Endothelial cell of umbilical vein (primary cell): Measurements from ENCODE around the gene MMP21. TPM values are rescaled to one million over a fixed set of nuclear protein-coding genes. Genes with fewer than 3 reads are reported as not detected.

Experiments
- BruUV-seq: library from RNA; stranded (reverse); fragments of 400-500 nt; replicated peaks from 2 replicates; lab custom pipeline; 2021; lab: Mats Ljungman, UMichigan
- CTCF ChIA-PET: fragments of 300-600, 350-600 bp; sonication (Branson Sonifier 250); formaldehyde crosslinking; loops from one replicate; lab custom pipeline; 2021; ENCODE audit warnings: antibody characterized with exemption, inconsistent platforms; lab: Charles Lee
- POLR2A ChIA-PET: fragments of 300-600, 350-600 bp; sonication (Branson Sonifier 250); formaldehyde crosslinking; loops from one replicate; lab custom pipeline; 2021; ENCODE audit warnings: antibody characterized with exemption, inconsistent platforms; lab: Charles Lee
- DNase-seq: peaks from one replicate; pipeline ENCODE4 v3.0.0-alpha.2; 2011; ENCODE audit warnings: low read depth, low spot score
- FAIRE-seq: peaks from 2 replicates; lab custom pipeline; 2011; peaks lifted over from hg19 to GRCh38; lab: Jason Lieb, UNC
- H2AFZ ChIP-seq: 2 replicates; pipeline ENCODE4 v1.6.0; 2012; ENCODE audit warnings: low read depth, low read length, control low read depth, inconsistent platforms
- H3K27ac ChIP-seq: 2 replicates; pipeline ENCODE4 v1.5.1; 2011; ENCODE audit warnings: low read depth, mild to moderate bottlenecking, control low read depth, low read length, moderate library complexity; ENCODE audit not compliant: insufficient read depth
- H3K27me3 ChIP-seq, 2 experiments: 2 replicates each; pipeline versions ENCODE4 v1.6.0 to v1.6.1; 2011; ENCODE audit warnings: low read length in 2 of 2, mixed read lengths in 1 of 2; ENCODE audit not compliant: control insufficient read depth in 2 of 2, insufficient read depth in 2 of 2
- H3K36me3 ChIP-seq, 2 experiments: 2 replicates in 1 of 2; 3 replicates in 1 of 2; pipeline ENCODE4 v1.5.1; 2011; ENCODE audit warnings: low read length in 2 of 2, mild to moderate bottlenecking in 1 of 2, moderate library complexity in 1 of 2; ENCODE audit not compliant: control insufficient read depth in 2 of 2, insufficient read depth in 2 of 2; ENCODE audit errors: extremely low read depth in 1 of 2
- H3K4me1 ChIP-seq: 3 replicates; pipeline ENCODE4 v1.5.1; 2011; ENCODE audit warnings: mild to moderate bottlenecking, low read length; ENCODE audit not compliant: control insufficient read depth, insufficient read depth; ENCODE audit errors: extremely low read depth
- H3K4me2 ChIP-seq: 2 replicates; pipeline ENCODE4 v1.6.1; 2011; ENCODE audit warnings: low read length, control low read depth, mixed read lengths; ENCODE audit not compliant: insufficient read depth
- H3K4me3 ChIP-seq, 3 experiments: fragments of 200-600 bp in 1 of 3; sonication (generic), shearing (Covaris generic) in 1 of 3; replicated peaks in 1 of 3; 2 replicates each; pipeline ENCODE4 v1.5.1; 2011 to 2016; ENCODE audit warnings: control low read depth in 3 of 3, low read length in 3 of 3, mild to moderate bottlenecking in 2 of 3, inconsistent platforms in 1 of 3, low read depth in 1 of 3, moderate library complexity in 1 of 3; ENCODE audit not compliant: insufficient read depth in 1 of 3
- H3K79me2 ChIP-seq: 2 replicates; pipeline ENCODE4 v1.6.0; 2012; ENCODE audit warnings: low read length, inconsistent platforms; ENCODE audit not compliant: control insufficient read depth, insufficient read depth
- H3K9ac ChIP-seq: replicated peaks from 2 replicates; pipeline ENCODE3; 2011; ENCODE audit warnings: low read length, control low read depth; ENCODE audit not compliant: insufficient read depth; ENCODE audit errors: extremely low read depth
- H3K9me1 ChIP-seq: replicated peaks from 3 replicates; pipeline ENCODE4 v1.6.0; 2011; ENCODE audit warnings: mild to moderate bottlenecking, low read length; ENCODE audit not compliant: control insufficient read depth, insufficient read depth; ENCODE audit errors: extremely low read depth
- H3K9me3 ChIP-seq: replicated peaks from 2 replicates; pipeline ENCODE4 v1.5.1; 2012; ENCODE audit warnings: low read length, inconsistent platforms; ENCODE audit not compliant: control insufficient read depth, insufficient read depth
- H4K20me1 ChIP-seq: replicated peaks from 2 replicates; pipeline ENCODE3; 2011; ENCODE audit warnings: mild to moderate bottlenecking, low read length; ENCODE audit not compliant: control insufficient read depth, insufficient read depth; ENCODE audit errors: extremely low read depth
- CTCF ChIP-seq, 2 donors: IDR thresholded peaks; 1 replicate in 1 of 2; 2 replicates in 1 of 2; pipeline ENCODE4 v1.5.1; 2011; ENCODE audit warnings: low read length in 2 of 2, mild to moderate bottlenecking in 2 of 2, moderate library complexity in 2 of 2, control low read depth in 1 of 2, inconsistent platforms in 1 of 2, low read depth in 1 of 2; ENCODE audit not compliant: insufficient read depth in 1 of 2; ENCODE audit errors: extremely low read depth in 1 of 2
- EZH2 ChIP-seq: IDR thresholded peaks from 2 replicates; pipeline ENCODE4 v1.6.1; 2012; ENCODE audit warnings: borderline replicate concordance, low read depth, mild to moderate bottlenecking, moderate library complexity, low read length, inconsistent platforms; ENCODE audit not compliant: severe bottlenecking
- FOS ChIP-seq: IDR thresholded peaks from 2 replicates; pipeline ENCODE4 v1.6.1; 2011; ENCODE audit warnings: mild to moderate bottlenecking, low read length, moderate library complexity, borderline replicate concordance; ENCODE audit not compliant: insufficient read depth
- GATA2 ChIP-seq: IDR thresholded peaks from 2 replicates; pipeline ENCODE4 v1.7.0; 2011; ENCODE audit warnings: low read depth, mild to moderate bottlenecking, moderate library complexity, mixed read lengths, low read length; ENCODE audit not compliant: insufficient read length, insufficient read depth
- JUN ChIP-seq: IDR thresholded peaks from 2 replicates; pipeline ENCODE4 v1.6.1; 2011; ENCODE audit warnings: borderline replicate concordance, low read depth; ENCODE audit not compliant: insufficient read length, insufficient read depth
- MAX ChIP-seq: IDR thresholded peaks from 2 replicates; pipeline ENCODE4 v1.6.1; 2011; ENCODE audit not compliant: insufficient read depth, insufficient read length
- MYC ChIP-seq: IDR thresholded peaks from one replicate; pipeline ENCODE4 v1.6.1; 2011; ENCODE audit warnings: mild to moderate bottlenecking, low read depth, low read length
- POLR2A ChIP-seq: IDR thresholded peaks from 2 replicates; pipeline ENCODE4 v1.6.1; 2012; ENCODE audit warnings: low read depth, mild to moderate bottlenecking, control low read depth, low read length
- POLR2AphosphoS5 ChIP-seq: IDR thresholded peaks from 2 replicates; pipeline ENCODE4 v1.6.1; 2012; ENCODE audit warnings: low read depth, mild to moderate bottlenecking, control low read depth, low read length, moderate library complexity; ENCODE audit not compliant: insufficient read depth
- dilution Hi-C: fragments of 300-500 bp; cut with MboI; formaldehyde crosslinking; loops from one replicate; pipeline ENCODE4 v1.15.0; 2019; ENCODE audit warnings: low sequenced_read_pairs; ENCODE audit not compliant: extremely low pct_ligation_motif_present
- intact Hi-C: fragments of 100-400 bp; cut with micrococcal nuclease; formaldehyde crosslinking; loops from one replicate; pipeline ENCODE4 v1.10.0; 2022
- polyA plus RNA-seq, 4 experiments: library from polyadenylated mRNA; depleted of rRNA in 3 of 4; stranded (reverse) in 3 of 4; unstranded in 1 of 4; fragments of >200 nt; gene quantifications; 2 replicates each; pipeline versions ENCODE4 v1.2.1 to v1.2.3, GENCODE V29; 2011 to 2012; ENCODE audit warnings: missing spikeins in 1 of 4
- total RNA-seq: library from RNA; stranded (reverse); gene quantifications from 2 replicates; pipeline ENCODE4 v1.2.3, GENCODE V29; 2021

The MMP21 gene
- total and polyA plus RNA-seq, 2 donors (not counting 3 experiments of a cell fraction or from before 2014, with no cell fraction given) = 0.06 TPM; not detected in 1

GRCh38 chr10:125774581-125775191, 935 bp downstream of the MMP21 start:
- TF ChIP-seq MAX = no peak
- no peak for TF ChIP-seq POLR2A
- TF ChIP-seq EZH2 = no peak
- TF ChIP-seq FOS = no peak
- TF ChIP-seq CTCF (IDR thresholded peaks at IDR 0.05; ENCODE audit: extremely low read depth in 1 of 2, insufficient read depth in 1 of 2, low read depth in 1 of 2, low read length in 2 of 2) = no peak
- no peak for TF ChIP-seq POLR2AphosphoS5
- no peak for TF ChIP-seq JUN
- TF ChIP-seq GATA2 = no peak
- no peak for TF ChIP-seq MYC
- FAIRE-seq (no peak), DNase-seq (no peak)
- H3K79me2 ChIP-seq = no peaks in the 10 kb centered on the region
- peaks cover 0 to 2% of the 10 kb centered on the region in 2 experiments for H3K27me3 ChIP-seq
- H3K4me2 ChIP-seq = no peak overlapping the region
- no peak overlapping the region for H3K9ac ChIP-seq
- ChIA-PET POLR2A (no interaction called here), CTCF (no interaction called here)
- H2AFZ ChIP-seq = no peak overlapping the region
- dilution Hi-C loops = no loop called here
- H3K9me3 ChIP-seq = no peaks in the 10 kb centered on the region
- H3K4me1 ChIP-seq = no peaks in the 10 kb centered on the region
- H4K20me1 ChIP-seq = no peaks in the 10 kb centered on the region
- no peak overlapping the region for H3K4me3 ChIP-seq
- no peak overlapping the region for H3K27ac ChIP-seq
- BruUV-seq = no TSS peak
- no peaks in the 10 kb centered on the region for H3K36me3 ChIP-seq
- H3K9me1 ChIP-seq = no peaks in the 10 kb centered on the region
- intact Hi-C loops = no loop called here
